Inflammatory macrophage (primary cell): Measurements from ENCODE around the gene FHIT.

Experiments used
- DNase-seq, 2 donors: peaks; one replicate each; pipeline ENCODE4 v3.0.0-alpha.2; 2020 to 2022

The FHIT gene

GRCh38 chr3:60316121-60316797 is 935.0 kb downstream of the FHIT start:
- DNase-seq, result no peak

- DNase-seq, result no peak
Observed at GRCh38 chr3:60313951-60314461, 937.2 kb downstream of the FHIT start.

- no peak for DNase-seq
Observed at GRCh38 chr3:60313231-60313798, 937.9 kb downstream of the FHIT start.

GRCh38 chr3:60309539-60310268 is 941.5 kb downstream of the FHIT start:
- DNase-seq, result no peak

- no peak for DNase-seq
Observed at GRCh38 chr3:60308808-60309207, 942.4 kb downstream of the FHIT start.

GRCh38 chr3:60307562-60308199 is 943.6 kb downstream of the FHIT start:
- no peak for DNase-seq

- DNase-seq, result no peak
Observed at GRCh38 chr3:60304112-60304511, 947.1 kb downstream of the FHIT start.

GRCh38 chr3:60303160-60303559 is 948.1 kb downstream of the FHIT start:
- no peak for DNase-seq

GRCh38 chr3:60301142-60301541 is 950.1 kb downstream of the FHIT start:
- DNase-seq, result no peak

GRCh38 chr3:60298141-60298540 is 953.1 kb downstream of the FHIT start:
- no peak for DNase-seq

GRCh38 chr3:60294181-60294580 is 957.1 kb downstream of the FHIT start:
- DNase-seq, result no peak

GRCh38 chr3:60291115-60291514 is 960.1 kb downstream of the FHIT start:
- no peak for DNase-seq

- DNase-seq, result no peak
Observed at GRCh38 chr3:60290122-60290492, 961.1 kb downstream of the FHIT start.

- no peak for DNase-seq
Observed at GRCh38 chr3:60289341-60290121, 961.7 kb downstream of the FHIT start.

GRCh38 chr3:60282866-60283265 is 968.4 kb downstream of the FHIT start:
- no peak for DNase-seq

- no peak for DNase-seq
Observed at GRCh38 chr3:60281970-60282369, 969.3 kb downstream of the FHIT start.

- DNase-seq, result no peak
Observed at GRCh38 chr3:60277361-60277800, 973.9 kb downstream of the FHIT start.

GRCh38 chr3:60276615-60277014 is 974.6 kb downstream of the FHIT start:
- DNase-seq, result no peak

GRCh38 chr3:60274646-60275045 is 976.6 kb downstream of the FHIT start:
- no peak for DNase-seq

GRCh38 chr3:60274098-60274497 is 977.2 kb downstream of the FHIT start:
- no peak for DNase-seq

- no peak for DNase-seq
Observed at GRCh38 chr3:60269829-60270266, 981.4 kb downstream of the FHIT start.

- no peak for DNase-seq
Observed at GRCh38 chr3:60269377-60269776, 981.9 kb downstream of the FHIT start.
